Uterus (tissue), 2 donors: ENCODE measurements around the gene KCNJ18.
"Not testable (repeated sequence)": the region's sequence is repeated elsewhere in the genome, so short reads cannot be mapped to it uniquely, and the experiment has no call there.

Experiments used
- CTCF ChIP-seq, 4 experiments: fragments of 200-600 bp in 2 of 4; fragments of 450-650 bp in 2 of 4; sonication (generic) in 2 of 4; IDR thresholded peaks; one replicate each; pipeline ENCODE4 v1.5.1; 2016 to 2019; ENCODE audit warnings: antibody characterized with exemption in 4 of 4, mild to moderate bottlenecking in 2 of 4, moderate library complexity in 1 of 4
- POLR2A ChIP-seq, 2 donors: fragments of 450-650 bp; IDR thresholded peaks; one replicate each; pipeline ENCODE4 v1.6.1; 2016; ENCODE audit warnings: antibody characterized with exemption in 2 of 2, mild to moderate bottlenecking in 1 of 2, moderate library complexity in 1 of 2

GRCh38 chr17:21653211-21653610, 39.1 kb upstream of the KCNJ18 start:
- TF ChIP-seq CTCF, POLR2A (IDR thresholded peaks at IDR 0.05): not testable (repeated sequence)
